Tongue (tissue), 2 donors: ENCODE data around the gene ZNF823. TPM values are rescaled to one million over a fixed set of nuclear protein-coding genes. Genes with fewer than 3 reads are reported as not detected.
"Not testable (repeated sequence)": the region's sequence is repeated elsewhere in the genome, so short reads cannot be mapped to it uniquely, and the experiment has no call there.

Experiments
- DNase-seq: peaks from one replicate; pipeline ENCODE4 v3.0.0-alpha.2; 2015
- total RNA-seq: library from RNA; depleted of rRNA; stranded (reverse); fragments of >200 nt; gene quantifications from one replicate; pipeline ENCODE4 v1.2.3, GENCODE V29; 2014

Gene ZNF823
- 8.5 TPM for total RNA-seq

DNA sequence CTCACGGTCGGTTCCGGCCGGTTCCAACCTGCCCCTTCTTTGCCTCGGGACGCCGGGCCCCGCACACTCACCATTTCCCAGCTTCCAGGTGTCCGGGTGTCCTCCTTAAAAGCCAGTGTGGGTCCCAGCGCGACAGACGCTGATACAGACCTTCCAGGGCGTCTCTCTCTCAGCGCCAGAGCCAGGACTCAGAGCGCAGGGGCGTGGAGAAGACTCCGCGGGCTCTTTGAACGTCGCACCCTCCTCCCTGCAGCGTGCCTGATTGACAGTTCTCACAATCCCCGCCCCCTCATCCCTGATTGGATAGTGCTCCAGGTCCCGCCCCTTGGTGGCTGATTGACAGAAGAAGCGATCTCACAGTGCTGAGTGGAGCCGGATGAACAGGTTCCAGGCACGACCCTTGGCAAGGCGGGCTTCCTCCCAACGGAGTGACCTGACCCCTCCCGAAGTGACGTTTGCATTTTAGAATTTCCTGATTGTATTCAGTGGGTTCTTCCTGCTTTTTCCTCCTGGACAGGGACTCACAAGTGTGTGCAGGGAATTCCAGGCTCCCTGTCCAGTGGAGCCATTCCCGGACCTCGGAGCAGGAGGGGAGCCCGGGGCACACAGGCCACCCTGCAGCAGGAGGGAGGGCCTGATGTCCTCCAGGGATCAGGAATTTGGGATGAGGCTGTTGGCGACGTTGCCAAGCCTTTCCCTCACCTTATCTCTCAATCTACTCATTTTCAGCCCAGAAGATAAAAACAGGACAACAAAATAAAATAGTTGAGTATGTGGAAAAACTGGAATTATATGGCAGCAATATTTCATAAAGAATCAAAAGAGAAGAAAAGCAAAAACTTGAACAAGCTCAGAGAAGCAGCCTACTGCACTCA lies at the start of gene ZNF823:
TSS of gene ZNF823 (minus strand) at position 201 of the 875 bp plus-strand sequence. CDS start at position 74, 127 bp downstream.
- DNase-seq = peak; percentile 99

DNA sequence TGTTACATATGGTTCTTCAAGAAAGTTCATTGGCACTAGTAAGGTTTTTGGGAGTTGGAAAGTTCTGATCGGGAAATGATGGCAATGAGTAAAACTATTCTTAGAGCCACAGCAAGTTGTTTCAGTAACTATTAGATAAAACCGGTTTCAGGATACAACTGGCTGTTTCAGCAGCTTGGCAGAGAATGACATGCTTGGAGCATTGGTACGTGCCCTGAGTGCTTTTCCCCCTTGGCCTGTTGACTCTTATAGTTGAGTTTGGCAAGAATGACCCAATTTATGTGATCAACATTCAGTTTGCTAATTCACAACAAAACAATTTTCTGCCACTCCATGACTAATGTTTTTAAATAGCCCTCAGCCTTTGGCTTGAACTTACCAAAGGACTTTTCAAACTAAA lies 48.8 kb upstream of the ZNF823 start:
- no peak for DNase-seq

DNA sequence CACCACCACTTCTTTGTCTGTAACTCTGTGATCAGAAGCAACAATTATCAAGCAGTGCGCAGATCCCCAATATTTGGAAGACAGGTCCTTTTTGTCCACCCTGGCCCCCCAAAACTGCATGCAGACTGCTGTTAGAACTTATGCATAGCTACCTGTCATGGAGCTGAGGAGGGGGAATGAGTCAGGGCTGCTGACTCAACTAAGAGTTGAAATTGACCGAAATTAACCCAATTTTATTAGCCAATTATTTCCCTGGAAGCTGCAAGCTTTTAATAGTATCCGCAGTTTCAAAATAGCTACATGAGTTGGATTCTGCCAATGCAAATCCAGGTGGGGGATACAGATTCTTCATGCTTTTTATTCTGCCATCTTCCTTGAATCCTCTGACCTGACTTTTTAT lies 45.6 kb upstream of the ZNF823 start:
- DNase-seq = no peak

DNA sequence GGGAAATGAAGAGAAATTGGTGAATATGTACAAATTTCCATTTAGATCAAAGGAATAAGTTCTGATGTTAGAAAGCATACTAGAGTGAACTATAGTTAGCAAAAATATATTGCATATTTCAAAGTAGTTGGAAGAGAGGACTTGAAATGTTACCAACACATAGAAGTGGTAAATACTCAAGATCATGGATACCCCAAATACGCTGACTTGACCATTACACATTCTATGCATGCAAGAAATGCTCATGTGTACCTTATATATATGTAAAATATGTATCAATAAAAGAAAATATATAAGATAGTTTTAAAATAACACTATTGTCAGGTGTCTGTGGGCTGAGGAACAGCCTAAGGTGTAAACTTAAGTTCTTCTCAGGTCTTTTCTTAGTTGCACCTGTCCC lies 45.0 kb upstream of the ZNF823 start:
- DNase-seq = no peak

DNA sequence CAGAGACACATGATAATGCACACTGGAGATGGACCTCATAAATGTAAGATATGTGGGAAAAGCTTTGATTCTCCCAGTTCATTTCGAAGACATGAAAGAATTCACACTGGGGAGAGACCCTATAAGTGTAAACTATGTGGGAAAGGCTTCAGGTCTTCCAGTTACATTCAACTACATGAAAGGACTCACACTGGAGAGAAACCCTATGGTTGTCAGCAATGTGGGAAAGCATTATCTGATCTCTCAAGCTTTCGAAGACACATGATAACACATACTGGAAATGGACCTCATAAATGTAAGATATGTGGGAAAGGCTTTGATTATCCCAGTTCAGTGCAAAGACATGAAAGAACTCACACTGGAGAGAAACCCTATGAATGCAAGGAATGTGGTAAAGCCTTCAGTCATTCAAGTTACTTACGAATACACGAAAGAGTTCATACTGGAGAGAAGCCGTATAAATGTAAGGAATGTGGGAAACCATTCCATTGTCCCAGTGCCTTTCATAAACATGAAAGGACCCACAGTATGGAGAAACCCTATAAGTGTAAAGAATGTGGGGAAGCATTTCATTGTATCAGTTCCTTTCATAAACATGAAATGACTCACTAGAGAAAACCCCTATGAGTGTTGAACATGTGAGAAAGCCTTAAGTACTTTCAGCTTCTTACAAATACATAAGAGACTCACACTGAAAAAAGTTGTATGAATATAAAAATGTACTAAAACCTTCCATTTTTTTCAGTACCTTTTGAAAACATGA lies 42.7 kb upstream of the ZNF823 start:
- no peak for DNase-seq

DNA sequence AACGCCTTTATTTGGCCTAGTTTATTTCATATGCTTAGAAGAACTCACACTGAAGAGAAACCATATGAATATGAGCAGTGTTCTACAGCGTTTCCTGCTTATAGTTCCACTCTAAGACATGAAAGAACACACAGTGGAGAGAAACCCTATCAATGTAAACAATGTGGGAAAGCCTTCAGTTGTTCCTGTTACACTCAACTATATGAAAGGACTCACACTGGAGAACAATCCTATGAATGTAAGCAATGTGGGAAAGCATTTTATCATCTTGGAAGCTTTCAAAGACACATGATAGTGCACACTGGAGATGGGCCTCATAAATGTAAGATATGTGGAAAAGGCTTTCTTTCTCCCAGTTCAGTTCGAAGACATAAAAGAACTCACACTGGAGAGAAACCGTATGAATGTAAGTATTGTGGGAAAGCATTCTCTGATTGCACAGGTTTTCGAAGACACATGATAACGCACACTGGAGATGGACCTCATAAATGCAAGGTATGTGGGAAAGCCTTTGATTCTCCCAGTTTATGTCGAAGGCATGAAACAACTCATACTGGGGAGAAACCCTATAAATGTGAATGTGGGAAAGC lies 41.8 kb upstream of the ZNF823 start:
- no peak for DNase-seq

DNA sequence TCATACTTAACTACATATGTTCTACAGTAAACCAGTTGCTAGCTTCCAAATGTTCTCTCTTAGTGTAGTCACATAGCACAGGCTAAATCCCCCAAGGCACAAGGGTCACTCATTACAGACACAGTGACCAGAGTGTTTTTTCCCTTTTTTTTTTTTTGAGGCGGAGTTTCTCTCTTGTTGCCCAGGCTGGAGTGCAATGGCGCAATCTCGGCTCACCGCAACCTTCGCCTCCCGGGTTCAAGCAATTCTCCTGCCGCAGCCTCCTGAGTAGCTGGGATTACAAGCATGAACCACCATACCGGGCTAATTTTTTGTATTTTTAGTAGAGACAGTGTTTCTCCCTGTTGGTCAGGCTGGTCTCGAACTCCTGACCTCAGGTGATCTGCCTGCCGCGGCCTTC lies 37.9 kb upstream of the ZNF823 start:
- not testable (repeated sequence) for DNase-seq

DNA sequence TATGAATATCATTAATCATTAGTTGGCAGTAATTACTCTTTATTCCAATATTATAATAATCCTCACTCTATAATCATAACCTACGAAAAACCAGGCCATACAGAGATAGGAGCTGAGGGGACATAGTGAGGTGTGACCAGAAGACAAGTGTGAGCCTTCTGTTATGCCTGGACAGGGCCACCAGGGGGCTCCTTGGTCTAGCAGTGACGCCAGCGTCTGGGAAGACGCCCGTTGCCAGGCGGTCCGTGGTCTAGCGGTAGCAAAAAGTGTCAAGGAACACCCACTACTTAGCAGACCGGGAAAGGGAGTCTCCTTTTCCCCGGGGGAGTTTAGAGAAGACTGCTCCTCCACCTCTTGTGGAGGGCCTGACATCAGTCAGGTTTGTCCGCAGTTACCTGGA lies 32.8 kb upstream of the ZNF823 start:
- not testable (repeated sequence) for DNase-seq

DNA sequence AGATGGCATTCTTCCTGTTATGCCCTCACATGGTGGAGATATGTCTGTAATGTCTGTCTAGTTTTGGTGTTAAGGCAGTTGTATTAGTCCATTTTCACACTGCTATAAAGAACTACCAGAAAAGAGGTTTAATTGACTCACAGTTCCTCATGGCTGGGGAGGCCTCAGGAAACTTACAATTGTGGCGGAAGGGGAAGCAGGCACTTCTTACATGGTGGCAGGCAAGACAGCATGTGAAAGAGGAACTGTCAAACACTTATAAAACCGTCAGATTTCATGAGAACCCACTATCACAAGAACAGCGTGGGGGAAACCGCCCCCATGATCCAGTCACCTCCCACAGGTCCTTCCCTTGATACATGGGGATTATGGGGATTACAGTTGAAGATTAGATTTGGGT lies 31.2 kb upstream of the ZNF823 start:
- DNase-seq = no peak

DNA sequence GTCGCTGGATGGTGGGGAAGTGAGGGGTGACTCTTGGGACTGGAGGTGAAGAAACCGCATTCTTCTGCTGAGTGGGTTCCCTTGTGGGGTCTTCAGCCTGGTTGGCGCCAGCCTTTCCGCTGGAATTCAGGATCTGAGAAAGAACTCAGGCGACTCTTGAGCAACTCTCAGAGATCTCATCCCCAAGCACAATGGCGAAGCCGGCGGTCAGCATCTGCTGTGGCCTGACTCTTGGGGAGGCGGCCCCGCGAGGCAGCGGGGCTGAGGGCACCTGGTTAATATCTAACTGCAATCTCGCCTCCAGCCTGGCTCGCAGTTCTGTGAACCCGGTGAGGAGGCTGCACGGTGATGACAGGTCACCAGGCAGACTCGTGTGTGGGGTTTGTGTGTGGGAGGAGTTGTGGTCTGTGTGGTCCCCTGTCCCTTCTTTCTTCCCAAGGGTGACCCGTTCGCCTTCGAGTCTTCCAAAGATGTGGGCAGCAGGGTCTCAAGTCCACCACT lies 28.9 kb upstream of the ZNF823 start:
- DNase-seq = peak; percentile 36

DNA sequence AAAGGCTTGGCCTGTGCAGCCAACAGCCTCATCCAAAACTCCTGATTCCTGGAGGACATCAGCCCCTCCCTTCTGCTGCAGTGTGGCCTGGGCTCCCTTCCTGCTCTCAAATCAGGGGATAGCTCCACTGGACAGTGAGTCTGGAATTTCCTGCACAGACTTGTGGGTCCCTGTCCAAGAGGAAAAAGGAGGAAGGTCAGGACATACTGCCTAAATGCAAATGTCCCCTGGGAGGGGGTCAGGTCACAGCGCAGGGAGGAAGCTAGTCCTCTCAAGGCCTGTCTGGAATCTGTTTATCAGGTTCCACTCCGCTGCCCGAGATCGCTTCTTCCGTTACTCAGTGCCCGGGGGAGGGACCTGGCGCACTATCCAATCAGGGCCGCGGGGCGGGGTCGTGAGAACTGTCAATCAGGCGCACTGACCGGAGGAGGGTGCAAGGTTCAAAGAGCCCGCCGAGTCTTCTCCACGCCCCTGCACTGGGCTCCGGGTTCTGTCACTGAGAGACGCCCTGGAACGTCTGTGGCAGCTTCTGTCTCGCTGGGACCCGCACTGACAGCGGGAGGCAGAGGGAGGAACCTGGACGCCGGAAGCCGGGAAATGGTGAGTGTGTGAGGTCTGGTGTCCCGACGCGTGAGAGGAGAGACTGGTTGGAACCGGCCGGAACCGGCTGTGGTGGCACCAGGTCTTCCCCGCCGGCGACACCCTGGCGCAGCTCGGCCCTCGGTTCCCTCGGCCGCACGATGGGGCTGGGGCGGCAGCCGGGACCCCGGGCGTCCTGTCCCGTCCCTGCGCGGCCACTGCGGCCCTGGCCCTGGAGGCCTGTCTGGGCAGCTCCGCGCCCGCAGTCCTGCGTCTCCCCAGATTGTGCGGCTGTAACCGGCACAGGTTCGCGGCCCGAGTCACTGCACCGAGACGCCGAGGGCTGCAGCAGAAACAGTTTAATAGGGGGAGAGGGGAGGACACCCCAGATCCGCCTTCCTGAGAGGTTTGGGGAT lies 28.1 kb upstream of the ZNF823 start, which contains the start of gene ZNF441:
TSS of gene ZNF441 (plus strand) at position 404 of the 995 bp plus-strand sequence. CDS start at position 598, 194 bp downstream.
- peak; percentile 98 for DNase-seq

DNA sequence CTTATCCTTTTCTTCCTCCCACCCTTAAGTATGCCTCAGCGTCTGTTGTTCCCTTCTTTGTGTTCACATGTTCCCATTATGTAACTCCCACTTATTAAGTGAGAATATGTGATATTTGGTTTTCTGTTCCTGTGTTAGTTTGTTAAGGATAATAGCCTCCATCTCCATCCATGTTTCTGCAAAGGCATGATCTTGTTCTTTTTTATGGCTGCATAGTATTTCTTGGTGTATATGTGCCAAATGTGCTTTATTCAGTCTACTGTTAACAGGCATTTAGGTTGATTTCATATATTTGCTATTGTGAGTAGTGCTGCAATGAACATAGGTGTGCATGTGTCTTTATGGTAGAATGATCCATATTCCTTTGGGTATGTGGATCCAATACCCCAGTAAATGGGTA lies 24.9 kb upstream of the ZNF823 start:
- no peak for DNase-seq

DNA sequence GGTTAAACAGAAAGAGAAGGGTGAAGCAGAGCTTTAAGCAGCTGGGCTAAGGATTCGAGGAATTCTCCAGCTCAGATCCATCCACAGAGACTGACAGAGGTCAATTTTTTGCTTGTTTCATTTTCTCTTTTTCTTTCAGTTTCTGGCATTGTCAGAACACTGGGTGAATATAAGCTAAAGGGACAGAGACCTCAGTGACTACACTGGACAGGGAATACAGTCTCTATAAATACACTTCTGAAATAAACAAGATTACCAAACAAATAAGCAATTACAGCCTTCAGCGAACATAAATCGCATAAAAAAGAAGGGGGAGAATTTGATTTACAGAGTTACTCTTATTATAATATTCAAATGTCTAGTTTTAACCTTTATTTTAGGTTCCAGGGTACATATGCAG lies 24.4 kb upstream of the ZNF823 start:
- no peak for DNase-seq

DNA sequence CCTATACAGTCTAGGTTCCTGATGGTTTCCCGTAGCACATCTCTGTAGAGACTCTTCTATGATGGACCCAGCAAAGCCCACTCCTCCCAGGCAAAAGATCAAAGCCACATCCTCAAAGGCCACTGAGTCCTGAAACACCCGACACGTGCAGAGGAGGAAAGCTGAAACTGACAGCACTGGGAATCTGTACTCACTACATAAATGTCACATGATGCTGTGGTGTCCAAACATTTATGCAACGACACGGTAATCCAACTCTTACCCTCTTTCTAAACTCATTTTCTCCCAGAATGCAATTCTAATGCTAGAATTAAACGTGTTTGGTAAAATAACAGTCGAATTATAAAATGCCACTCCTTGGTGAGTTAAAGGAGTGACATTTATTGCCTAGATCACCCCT lies 21.1 kb upstream of the ZNF823 start:
- no peak for DNase-seq

DNA sequence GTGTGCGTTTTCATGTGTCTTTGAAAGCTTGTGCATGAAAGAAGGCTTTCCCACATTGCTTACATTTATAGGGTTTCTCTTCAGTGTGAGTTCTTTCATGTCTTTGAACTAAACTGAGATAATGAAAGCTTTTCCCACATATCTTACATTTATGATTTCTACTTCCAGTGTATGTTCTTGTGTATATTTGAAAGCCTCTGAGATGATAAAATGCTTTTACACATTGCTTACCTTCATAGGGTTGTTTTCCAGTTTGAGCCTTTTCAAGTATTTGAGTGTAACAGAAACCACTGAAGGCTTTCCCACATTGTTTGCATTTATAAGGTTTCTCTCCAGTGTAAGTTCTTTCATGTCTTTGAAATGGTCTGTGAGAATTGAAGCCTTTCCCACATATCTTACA lies 18.2 kb upstream of the ZNF823 start:
- DNase-seq = no peak

DNA sequence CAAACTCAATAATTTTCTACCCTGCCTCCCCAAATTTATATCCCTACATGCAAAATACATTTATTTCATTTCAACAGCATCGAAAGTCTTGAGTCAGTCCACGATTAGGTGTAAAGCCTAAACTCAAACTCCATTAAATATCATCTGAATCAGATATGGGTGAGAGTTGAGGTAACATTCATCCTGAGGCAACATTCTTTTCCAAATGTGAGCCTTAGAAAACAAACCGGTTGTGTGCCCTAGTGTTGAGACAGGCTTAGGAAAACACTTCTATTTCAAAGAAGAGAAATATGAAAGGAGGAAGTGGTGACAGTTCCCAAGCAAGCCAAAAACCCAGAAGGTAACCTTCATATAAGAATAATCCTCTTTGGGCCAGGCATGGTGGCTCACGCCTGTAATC lies 15.9 kb upstream of the ZNF823 start:
- no peak for DNase-seq

DNA sequence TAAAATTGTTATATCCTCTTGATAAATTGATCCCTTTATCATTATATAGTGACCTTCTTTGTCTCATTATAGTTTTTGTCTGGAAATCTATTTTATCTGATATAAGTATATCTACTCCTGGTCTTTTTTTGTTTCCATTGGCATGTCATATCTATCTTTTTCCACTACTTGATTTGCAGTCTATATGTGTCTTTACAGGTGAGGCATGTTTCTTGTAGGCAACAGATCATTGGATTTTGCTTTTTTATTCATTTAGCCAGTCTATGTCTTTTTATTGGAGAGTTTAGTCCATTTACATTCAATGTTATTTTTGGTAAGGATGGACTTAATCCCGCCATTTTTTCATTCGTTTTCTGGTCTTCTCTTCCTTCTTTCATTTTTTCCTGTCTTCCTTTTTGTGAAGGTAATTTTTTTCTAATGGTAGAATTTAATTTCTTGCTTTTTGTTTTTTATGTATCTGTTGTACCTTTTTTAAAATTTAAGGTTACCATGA lies 13.5 kb upstream of the ZNF823 start:
- no peak for DNase-seq

DNA sequence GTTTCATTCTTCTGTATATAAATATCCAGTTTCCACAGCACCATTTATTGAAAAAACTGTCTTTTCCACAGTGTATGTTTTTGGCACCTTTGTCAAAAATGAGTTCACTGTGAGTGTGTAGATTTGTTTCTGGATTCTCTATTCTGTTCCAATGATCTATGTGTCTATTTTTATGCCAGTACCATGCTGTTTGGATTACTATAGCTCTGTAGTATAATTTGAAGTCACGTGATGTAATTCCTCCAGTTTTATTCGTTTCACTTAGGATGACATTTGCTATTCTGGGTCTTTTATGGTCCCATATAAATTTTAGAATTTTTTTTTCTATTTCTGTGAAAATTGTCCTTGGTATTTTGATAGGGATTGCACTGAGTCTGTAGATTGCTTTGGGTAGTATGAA lies 11.0 kb upstream of the ZNF823 start:
- DNase-seq = no peak

DNA sequence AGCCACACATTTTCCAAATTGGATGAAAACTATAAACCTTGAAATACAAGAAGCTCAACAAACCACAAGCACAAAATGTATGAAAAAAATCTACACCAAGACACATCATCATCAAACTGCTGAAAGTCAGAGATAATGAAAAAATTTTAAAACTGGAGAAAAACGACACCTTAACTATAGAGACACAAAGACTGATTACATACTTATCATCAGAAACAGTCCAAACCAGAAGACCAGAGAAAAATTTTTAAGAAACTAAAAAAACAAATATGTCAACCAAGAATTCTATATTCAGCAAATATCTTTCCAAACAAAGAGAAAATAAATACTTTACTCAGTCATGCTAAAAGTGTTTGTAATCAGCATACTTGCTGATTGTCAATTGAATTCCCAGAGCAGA lies 8.5 kb upstream of the ZNF823 start:
- no peak for DNase-seq

DNA sequence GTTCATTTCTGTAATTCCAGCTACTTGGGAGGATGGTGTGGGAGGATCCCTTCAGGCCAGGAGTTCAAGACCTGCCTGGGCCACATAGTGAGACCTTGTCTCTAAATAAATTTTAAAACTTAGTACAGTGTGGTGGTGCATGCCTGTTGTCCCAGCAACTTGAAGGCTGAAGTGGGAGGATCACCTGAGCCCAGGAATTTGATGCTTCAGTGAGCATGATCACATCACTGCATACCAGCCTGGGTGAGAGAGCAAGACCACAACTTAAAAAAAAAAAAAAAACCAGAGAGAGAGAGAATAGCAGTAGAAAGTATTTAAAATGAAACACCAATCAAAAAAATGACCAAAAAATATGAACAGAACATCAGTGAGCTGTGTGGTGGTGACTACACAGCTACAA lies 7.1 kb upstream of the ZNF823 start:
- no peak for DNase-seq
